HL-60/S4 treated with retinoic acid at 250 ng/mL for 4 days and 3 days (cell line): ENCODE measurements around the gene MRC2.

Experiments used
- in situ Hi-C: fragments of 300-500 bp; cut with MboI; formaldehyde crosslinking; loops from 2 replicates; pipeline ENCODE4 v1.7.0; 2022; ENCODE audit warnings: low sequenced_read_pairs

Gene MRC2

DNA sequence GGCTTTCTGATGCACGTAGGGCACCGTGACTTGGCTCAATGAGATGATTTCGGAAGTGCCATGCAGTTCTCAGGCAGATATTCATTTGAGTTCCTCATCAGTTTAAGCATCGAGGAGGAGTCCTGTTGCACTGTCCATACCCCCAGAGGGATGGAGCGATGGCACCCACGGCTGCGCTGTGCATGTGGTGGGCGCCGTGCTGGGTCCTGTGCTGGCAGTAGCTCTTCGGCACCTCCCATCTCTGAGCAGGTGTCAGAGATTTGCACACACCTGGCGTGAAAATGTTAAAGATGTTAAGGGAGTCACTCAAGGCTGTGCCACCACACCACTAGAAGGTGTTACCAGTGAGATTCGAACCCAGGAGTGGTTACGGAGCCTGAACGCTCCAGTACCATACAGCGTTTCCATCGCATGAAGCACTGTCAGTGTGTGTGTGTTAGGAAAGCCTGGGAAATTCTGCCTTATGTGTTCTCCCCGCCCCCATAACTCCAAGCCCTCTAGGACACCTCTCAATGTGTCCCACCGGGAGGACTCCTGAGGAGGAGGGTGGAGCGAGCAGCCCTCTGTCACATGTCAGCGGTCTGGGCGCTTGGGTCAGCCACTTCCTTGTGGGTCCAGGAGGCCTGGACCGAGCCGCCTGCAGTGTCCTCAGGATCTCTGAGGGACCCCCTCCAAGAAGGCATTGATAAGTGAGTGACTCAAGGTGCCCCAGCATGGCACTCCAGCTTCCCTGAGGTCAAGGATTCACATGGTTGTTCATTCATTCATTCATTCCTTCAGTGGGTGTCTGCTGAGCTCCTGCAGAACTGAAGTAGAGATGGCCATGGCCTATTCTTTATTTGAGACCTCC lies 3.8 kb downstream of the MRC2 start:
- in situ Hi-C loops = no loop called here

GRCh38 chr17:62631936-62632924 lies 4.8 kb downstream of the MRC2 start:
- in situ Hi-C loops = no loop called here

GRCh38 chr17:62637809-62638208 lies 10.3 kb downstream of the MRC2 start:
- in situ Hi-C loops = no loop called here

GRCh38 chr17:62641153-62641552 lies 13.7 kb downstream of the MRC2 start:
- in situ Hi-C loops = no loop called here

DNA sequence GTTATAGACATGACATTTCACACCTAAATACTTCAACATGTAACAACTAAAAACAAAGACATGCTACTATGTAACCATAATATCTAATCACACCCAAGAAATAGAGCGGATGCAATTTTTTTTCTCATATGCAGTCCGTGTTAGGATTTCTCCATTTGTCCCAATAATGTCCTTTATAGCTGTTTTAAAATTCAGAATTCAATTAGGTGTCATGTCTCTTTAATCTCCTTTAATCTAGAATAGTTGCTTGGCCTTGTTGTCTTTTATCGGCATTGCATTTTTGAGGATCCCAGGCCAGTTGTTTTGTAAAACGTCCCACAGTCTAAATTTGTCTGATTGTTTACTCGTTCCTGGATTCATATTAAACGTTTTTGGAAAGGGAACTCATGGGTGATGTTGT lies 14.5 kb downstream of the MRC2 start:
- in situ Hi-C loops = no loop called here

GRCh38 chr17:62643496-62643895 lies 16.0 kb downstream of the MRC2 start:
- in situ Hi-C loops = no loop called here

DNA sequence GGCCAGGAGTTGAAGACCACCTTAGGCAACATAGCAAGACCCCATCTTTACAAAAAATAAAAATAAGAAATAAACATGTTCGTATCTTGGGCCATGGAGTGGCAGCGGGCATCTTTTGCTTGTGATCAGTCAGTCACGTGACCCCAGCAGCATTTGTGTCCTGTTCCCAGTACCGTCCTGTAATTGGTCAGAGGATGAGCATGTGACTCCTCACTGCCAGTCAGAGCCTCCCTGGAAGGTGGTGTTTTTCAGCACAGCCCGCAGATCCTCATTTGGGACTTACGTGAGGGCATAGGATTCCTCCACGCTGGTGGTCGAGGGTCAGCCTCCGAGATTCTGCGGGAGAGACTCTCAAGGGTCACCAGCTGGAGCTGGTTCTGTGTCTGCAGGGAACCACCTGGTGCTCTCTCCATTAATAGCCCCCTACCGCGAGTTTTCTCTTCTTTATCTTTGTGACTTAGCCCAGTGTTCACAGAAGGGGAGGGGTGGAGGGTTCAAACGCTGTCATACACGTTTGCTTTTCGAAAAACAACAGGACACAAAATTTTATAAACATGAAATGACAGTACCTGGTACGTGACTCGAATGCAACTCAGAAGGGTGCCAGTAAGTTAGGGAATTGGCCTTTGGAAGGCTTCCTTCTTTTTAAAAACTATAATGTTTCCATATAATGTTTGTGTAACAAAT lies 17.2 kb downstream of the MRC2 start:
- in situ Hi-C loops = no loop called here

DNA sequence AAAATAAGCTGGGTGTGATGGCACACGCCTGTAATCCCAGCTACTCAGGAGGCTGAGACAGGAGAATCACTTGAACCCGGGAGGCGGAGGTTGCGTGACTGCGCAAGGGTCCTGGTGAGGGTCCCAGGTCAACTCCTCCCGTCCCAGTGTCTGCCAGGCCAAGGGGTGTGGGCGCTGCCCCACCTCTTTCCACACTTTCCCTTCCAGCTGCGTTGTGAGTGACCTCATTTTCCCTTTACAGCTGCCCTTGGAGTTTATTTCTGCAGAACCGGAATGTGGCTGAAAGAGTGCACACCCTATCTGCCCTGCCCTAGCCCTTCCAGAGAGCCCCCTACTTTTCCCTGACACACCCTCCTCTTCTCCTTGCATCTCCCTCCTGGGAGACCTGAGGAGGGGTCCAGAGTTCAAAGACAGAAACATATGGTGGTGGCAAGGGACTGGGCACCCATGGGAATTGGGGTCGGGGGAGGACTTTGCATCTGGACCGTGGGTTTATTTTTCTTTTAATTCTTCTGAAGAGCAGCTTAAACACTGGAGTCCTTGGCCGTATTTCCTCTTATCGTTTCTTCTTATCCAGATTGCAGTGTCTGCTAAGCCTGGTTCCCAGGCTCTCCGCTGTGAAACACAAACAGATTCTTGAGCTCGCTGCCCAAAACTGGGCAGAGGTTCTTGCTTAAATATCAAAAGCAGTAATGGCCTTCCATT lies 20.9 kb downstream of the MRC2 start:
- in situ Hi-C loops = no loop called here

- in situ Hi-C loops = no loop called here
Measured at GRCh38 chr17:62648956-62649294, 21.5 kb downstream of the MRC2 start.

DNA sequence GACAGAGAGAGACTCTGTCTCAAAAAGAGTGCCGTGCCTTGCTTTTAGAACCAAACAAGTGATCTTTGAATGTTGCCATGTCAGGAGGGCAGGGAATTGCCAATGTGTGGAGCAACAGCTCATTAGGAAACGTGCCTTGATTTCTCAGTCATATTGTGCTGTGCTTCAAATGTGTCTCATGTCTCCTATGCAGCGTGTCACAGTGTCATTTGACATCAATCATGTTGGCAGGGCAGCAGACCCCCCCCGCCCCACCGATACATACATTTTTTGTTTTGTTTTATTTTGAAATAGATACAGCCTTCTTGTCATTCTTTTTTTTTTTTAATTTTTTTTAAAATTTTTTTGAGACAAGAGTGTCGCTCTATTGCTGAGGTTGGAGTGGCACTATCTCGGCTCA lies 22.1 kb downstream of the MRC2 start:
- in situ Hi-C loops = no loop called here

GRCh38 chr17:62650587-62650986 lies 23.1 kb downstream of the MRC2 start:
- in situ Hi-C loops = no loop called here

GRCh38 chr17:62652251-62653001 lies 25.0 kb downstream of the MRC2 start:
- in situ Hi-C loops = no loop called here

DNA sequence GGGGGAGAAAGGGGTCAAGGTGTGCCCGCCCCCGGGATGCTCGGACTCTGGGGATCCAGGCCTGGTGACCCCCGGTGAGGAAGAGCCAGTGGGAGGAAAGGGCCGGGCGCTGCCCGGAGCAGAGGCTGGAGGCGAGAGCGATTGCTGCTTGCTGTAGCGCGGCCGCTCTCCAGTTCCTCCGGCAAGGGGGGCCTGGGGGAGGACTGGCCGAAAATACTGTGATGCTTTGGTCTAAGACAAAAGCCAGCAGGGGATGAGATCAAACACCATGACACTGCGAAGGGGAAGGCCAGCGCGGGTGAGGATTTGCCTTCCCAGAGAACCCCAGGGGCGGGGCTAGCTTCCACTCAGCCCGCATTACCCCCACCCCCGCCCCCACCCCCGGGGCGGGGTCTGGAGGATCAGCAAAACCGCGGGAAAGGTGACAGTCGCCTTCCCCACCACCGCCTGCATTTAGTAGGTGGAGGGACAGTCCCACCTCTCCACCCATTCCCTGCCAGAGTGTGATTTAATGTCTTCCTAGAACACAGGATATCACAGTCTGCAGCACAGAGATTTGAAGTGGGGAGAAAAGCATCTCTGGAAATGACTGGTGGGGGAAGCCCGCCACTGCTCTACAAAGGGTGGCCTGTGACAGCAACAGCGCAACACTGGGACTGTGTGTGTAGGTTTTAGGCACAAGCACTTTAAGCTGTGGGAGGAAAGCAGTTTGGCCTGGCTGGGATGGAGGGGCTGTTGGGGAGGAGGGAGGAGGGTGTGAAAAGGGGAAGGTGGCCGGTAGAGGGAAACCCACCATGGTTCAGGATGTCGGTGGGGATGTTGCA lies 25.7 kb downstream of the MRC2 start:
- in situ Hi-C loops = no loop called here

- in situ Hi-C loops = no loop called here
Measured at GRCh38 chr17:62653826-62654761, 26.6 kb downstream of the MRC2 start.

DNA sequence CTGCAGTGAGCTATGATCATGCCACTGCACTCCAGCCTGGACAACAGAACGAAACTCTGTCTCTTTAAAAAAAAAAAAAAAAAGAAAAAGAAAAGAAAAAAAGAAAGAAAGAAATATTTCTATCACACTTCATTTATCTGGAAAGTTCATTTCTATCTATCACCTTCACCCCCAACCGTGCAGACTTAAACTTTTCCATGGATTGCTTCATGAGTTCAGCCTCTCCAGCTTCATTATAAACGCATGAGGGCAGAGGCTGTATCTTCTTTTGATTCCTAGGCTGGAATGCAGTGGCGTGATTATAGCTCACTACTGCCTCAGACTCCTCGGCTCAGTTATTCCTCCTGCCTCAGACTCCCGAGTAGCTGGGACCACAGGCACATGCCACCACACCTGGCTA lies 28.2 kb downstream of the MRC2 start:
- in situ Hi-C loops = no loop called here

DNA sequence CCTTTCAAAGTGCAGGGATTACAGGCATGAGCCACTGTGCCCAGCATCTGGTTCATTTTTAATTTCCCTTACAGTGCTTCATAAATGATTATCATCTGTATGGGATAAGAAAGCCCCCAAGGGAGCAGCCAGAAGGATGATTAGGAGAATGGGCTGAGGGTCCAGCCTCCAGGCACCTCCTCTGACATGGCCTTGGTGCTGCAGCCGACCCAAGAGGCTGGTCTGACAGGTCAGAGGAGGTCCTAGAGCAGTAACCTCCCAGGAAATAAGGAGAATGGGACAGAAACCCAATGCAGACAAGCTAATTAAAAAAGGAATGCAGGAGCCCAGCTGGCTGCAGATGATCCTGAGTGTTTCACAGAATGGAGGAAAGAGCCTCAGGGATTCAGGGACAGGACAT lies 29.0 kb downstream of the MRC2 start:
- in situ Hi-C loops = no loop called here

DNA sequence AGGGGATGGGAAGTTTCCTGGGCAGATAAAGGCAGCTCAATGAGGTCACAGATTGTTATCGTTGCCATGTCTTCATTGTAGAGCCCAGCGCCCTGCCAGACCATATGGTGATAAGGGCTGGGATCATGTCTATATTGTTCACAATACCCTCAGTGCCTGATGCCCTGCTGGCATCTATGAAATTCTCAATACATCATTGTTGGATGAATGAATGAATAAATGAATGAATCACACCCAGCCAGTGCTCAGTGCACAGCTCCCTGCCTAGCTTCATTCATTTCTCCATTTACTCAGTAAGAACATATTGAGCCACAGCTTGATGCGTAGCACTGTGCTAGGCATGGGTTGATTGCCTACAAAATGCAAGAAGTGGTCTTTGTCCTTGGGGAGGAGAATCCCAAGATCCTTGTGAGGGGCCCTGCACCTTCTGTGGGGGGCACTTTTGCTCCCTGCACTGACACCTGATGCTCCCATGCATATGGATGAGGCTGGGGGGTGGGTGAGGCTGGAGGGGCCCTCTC lies 29.7 kb downstream of the MRC2 start:
- in situ Hi-C loops = no loop called here

GRCh38 chr17:62657690-62658089 lies 30.2 kb downstream of the MRC2 start:
- in situ Hi-C loops = no loop called here
